Prostate gland (tissue), 2 donors: ENCODE results near the gene LSM12.

Experiments
- CTCF ChIP-seq, 4 experiments: fragments of 200-600 bp in 2 of 4; fragments of 450-650 bp in 2 of 4; sonication (generic) in 2 of 4; IDR thresholded peaks; 1 replicate in 3 of 4; 2 replicates in 1 of 4; pipeline ENCODE4 v1.5.1; 2016 to 2019; ENCODE audit warnings: antibody characterized with exemption in 4 of 4, mild to moderate bottlenecking in 2 of 4, moderate library complexity in 2 of 4
- POLR2A ChIP-seq: fragments of 450-650 bp; IDR thresholded peaks from one replicate; pipeline ENCODE4 v1.6.1; 2016; ENCODE audit warnings: antibody characterized with exemption, mild to moderate bottlenecking

- TF ChIP-seq CTCF (IDR thresholded peaks at IDR 0.05) (peak in 1 of 4 experiments; percentile 11), POLR2A (no peak)
These were observed 17.7 kb upstream of the LSM12 start for GRCh38 chr17:44084131-44084538.
